H1 (cell line): ENCODE data around the gene TNS1.

Experiments
- BACH1 ChIP-seq: IDR thresholded peaks from 2 replicates; pipeline ENCODE4 v1.6.1; 2012; ENCODE audit warnings: low read length, improper control_type of control experiment
- CEBPB ChIP-seq: IDR thresholded peaks from 2 replicates; pipeline ENCODE4 v1.6.1; 2012; ENCODE audit warnings: low read depth, low read length
- EZH2 ChIP-seq: fragments of 200-600 bp; sonication (generic); IDR thresholded peaks from 2 replicates; pipeline ENCODE4 v1.7.1; 2012; ENCODE audit warnings: low read depth, mild to moderate bottlenecking, moderate library complexity, low read length, inconsistent platforms; ENCODE audit not compliant: severe bottlenecking
- KDM1A ChIP-seq: fragments of 200-600, 300-600 bp; sonication (generic); IDR thresholded peaks from 2 replicates; pipeline ENCODE4 v1.7.1; 2016; ENCODE audit warnings: mild to moderate bottlenecking, low read length, borderline replicate concordance
- PHF8 ChIP-seq: fragments of 200-600 bp; sonication (generic); conservative IDR thresholded peaks from 2 replicates; pipeline ENCODE4 v1.7.1; 2012; ENCODE audit warnings: low read depth, mild to moderate bottlenecking, inconsistent platforms, low read length, moderate library complexity
- POLR2A ChIP-seq, 2 experiments: IDR thresholded peaks; 1 replicate in 1 of 2; 2 replicates in 1 of 2; pipeline ENCODE4 v1.6.1; 2011; ENCODE audit warnings: low read depth in 2 of 2, low read length in 2 of 2, mild to moderate bottlenecking in 2 of 2; ENCODE audit errors: control extremely low read depth in 1 of 2
- RAD21 ChIP-seq, 2 experiments: IDR thresholded peaks in 1 of 2; conservative IDR thresholded peaks in 1 of 2; 2 replicates each; pipeline ENCODE4 v1.6.1; 2011; ENCODE audit warnings: low read depth in 2 of 2, low read length in 2 of 2, improper control_type of control experiment in 1 of 2, inconsistent platforms in 1 of 2, mild to moderate bottlenecking in 1 of 2, moderate library complexity in 1 of 2
- SAP30 ChIP-seq: fragments of 300-600 bp; sonication (generic); IDR thresholded peaks from 2 replicates; pipeline ENCODE4 v1.7.1; 2012; ENCODE audit warnings: low read length, moderate library complexity, mild to moderate bottlenecking, inconsistent platforms; ENCODE audit not compliant: insufficient read depth, insufficient replicate concordance
- SIN3A ChIP-seq, 2 experiments: IDR thresholded peaks in 1 of 2; conservative IDR thresholded peaks in 1 of 2; 2 replicates each; pipeline ENCODE4 v1.6.1; 2011 to 2012; ENCODE audit warnings: low read length in 2 of 2, improper control_type of control experiment in 1 of 2, low read depth in 1 of 2, mild to moderate bottlenecking in 1 of 2
- TEAD4 ChIP-seq: IDR thresholded peaks from 2 replicates; pipeline ENCODE4 v1.6.1; 2012; ENCODE audit warnings: low read depth, low read length, inconsistent platforms, mixed read lengths
- TF ChIP-seq, protein P1 (sequence below), 3 experiments: IDR thresholded peaks; 1 replicate in 2 of 3; 2 replicates in 1 of 3; pipeline versions ENCODE4 v1.5.1 to v1.6.1; 2011; ENCODE audit warnings: low read length in 3 of 3, mild to moderate bottlenecking in 3 of 3, inconsistent platforms in 2 of 3, low read depth in 1 of 3, moderate library complexity in 1 of 3; ENCODE audit not compliant: insufficient read depth in 1 of 3; ENCODE audit errors: control extremely low read depth in 1 of 3

DNA sequence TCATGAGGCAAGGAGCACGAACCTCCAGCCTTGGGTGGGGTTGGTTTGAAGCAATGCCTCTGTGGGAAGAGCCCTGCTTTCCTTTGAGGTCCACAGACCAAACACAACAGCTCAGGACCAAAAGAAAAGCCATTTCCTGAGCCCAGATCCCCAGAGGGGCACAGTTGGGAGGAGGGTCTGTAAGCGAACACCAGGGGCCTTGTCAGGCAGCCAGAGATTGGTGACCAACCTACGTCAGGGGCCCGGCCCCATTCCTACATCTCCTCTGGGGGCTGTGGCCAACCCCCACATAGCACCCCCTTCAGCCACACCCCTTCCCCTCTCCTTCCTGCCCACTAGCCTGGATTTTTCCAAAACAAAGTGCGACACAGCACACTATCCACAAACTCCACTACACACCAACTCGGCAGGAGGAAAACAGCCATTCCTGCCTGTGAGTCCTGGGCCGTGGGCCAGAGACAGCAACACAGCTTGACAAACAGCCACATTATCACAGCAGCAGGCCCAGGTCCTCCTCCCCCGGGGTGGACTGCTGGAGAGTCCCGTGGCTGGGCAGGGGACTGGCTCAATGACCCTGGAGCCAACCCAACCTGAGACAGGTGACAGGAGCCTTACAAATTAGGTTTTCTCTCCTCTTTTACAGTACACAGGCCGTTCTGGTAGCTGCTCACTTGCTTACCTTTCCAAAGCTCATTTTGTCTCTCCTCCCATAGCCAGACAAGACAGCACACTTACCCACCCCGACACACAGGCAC, 98.8 kb downstream of the TNS1 start:
- no peak for TF ChIP-seq SAP30
- TF ChIP-seq, protein P1, sequence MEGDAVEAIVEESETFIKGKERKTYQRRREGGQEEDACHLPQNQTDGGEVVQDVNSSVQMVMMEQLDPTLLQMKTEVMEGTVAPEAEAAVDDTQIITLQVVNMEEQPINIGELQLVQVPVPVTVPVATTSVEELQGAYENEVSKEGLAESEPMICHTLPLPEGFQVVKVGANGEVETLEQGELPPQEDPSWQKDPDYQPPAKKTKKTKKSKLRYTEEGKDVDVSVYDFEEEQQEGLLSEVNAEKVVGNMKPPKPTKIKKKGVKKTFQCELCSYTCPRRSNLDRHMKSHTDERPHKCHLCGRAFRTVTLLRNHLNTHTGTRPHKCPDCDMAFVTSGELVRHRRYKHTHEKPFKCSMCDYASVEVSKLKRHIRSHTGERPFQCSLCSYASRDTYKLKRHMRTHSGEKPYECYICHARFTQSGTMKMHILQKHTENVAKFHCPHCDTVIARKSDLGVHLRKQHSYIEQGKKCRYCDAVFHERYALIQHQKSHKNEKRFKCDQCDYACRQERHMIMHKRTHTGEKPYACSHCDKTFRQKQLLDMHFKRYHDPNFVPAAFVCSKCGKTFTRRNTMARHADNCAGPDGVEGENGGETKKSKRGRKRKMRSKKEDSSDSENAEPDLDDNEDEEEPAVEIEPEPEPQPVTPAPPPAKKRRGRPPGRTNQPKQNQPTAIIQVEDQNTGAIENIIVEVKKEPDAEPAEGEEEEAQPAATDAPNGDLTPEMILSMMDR (IDR thresholded peaks at IDR 0.05; ENCODE audit: control extremely low read depth in 1 of 3, insufficient read depth in 1 of 3, low read depth in 1 of 3, low read length in 3 of 3), result no peak
- no peak for TF ChIP-seq SIN3A (conservative IDR thresholded peaks at IDR 0.05 in 1 of 2, IDR thresholded peaks at IDR 0.05 in 1 of 2; ENCODE audit: low read depth in 1 of 2, low read length in 2 of 2)
- TF ChIP-seq EZH2, result no peak
- no peak for TF ChIP-seq PHF8
- TF ChIP-seq POLR2A (IDR thresholded peaks at IDR 0.05; ENCODE audit: control extremely low read depth in 1 of 2, low read depth in 2 of 2, low read length in 2 of 2), result no peak
- TF ChIP-seq CEBPB, result no peak
- TF ChIP-seq RAD21 (IDR thresholded peaks at IDR 0.05 in 1 of 2, conservative IDR thresholded peaks at IDR 0.05 in 1 of 2; ENCODE audit: low read depth in 2 of 2, low read length in 2 of 2), result no peak
- no peak for TF ChIP-seq TEAD4
- TF ChIP-seq BACH1, result no peak
- no peak for TF ChIP-seq KDM1A
